GM12878 (cell line): ENCODE data around the gene SECISBP2.

ENCODE experiments used
- ATF3 ChIP-seq: IDR thresholded peaks from 2 replicates; pipeline ENCODE4 v1.6.1; 2011; ENCODE audit warnings: low read depth, mild to moderate bottlenecking, low read length, moderate library complexity, borderline replicate concordance; ENCODE audit errors: extremely low read depth
- CEBPB ChIP-seq, 2 experiments: fragments of 150-350 bp in 1 of 2; IDR thresholded peaks; 2 replicates each; pipeline ENCODE4 v1.6.1; 2012 to 2014; ENCODE audit warnings: low read depth in 2 of 2, low read length in 2 of 2, borderline replicate concordance in 1 of 2, inconsistent platforms in 1 of 2
- CHD1 ChIP-seq: IDR thresholded peaks from 2 replicates; pipeline ENCODE4 v1.6.1; 2012; ENCODE audit warnings: low read depth, low read length, improper control_type of control experiment
- HDAC2 ChIP-seq: fragments of 200-600 bp; sonication (generic); IDR thresholded peaks from 2 replicates; pipeline ENCODE4 v1.6.1; 2017
- ZBTB40 ChIP-seq: fragments of 450-650 bp; IDR thresholded peaks from 2 replicates; pipeline ENCODE4 v1.6.1; 2016; ENCODE audit warnings: mild to moderate bottlenecking, moderate library complexity, borderline replicate concordance

DNA sequence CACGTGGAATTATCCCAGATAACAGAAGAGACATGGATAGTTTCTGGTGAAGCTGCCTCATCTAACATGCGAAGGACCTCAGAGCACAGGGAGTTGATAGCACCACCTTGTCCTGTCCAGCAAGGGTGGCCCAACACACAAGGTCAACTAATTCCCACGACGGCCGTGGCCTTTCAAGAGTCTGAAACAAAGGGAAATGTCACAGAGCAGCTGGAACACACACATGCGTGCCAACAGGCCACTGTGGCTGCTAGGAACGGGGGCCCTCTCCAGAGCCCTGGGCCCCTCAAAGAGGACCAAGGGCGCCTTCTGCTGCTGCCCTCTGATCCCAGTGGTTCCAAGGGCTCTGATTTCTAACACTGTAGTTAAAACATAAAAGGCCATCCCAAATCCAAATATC lies 50.7 kb downstream of the SECISBP2 start:
- TF ChIP-seq HDAC2 (no peak), ATF3 (no peak), CHD1 (no peak), CEBPB (IDR thresholded peaks at IDR 0.05; ENCODE audit: borderline replicate concordance in 1 of 2, low read depth in 2 of 2, low read length in 2 of 2) (no peak), ZBTB40 (no peak)
